HEK293 (cell line): ENCODE measurements around the gene ZC3H11A.

Experiments used
- CTCF ChIA-PET: fragments of 350-600 bp; formaldehyde crosslinking; extraction: SDS; loops from one replicate; lab custom pipeline; 2021; ENCODE audit warnings: antibody characterized with exemption; lab: Yijun Ruan, JAX
- POLR2A ChIA-PET: fragments of 300-600 bp; formaldehyde crosslinking; extraction: SDS; loops from one replicate; lab custom pipeline; 2020; ENCODE audit warnings: antibody characterized with exemption, inconsistent platforms; lab: Yijun Ruan, JAX
- H3K27ac ChIP-seq: fragments of 200-500 bp; sonication (Bioruptor generic); 2 replicates; pipeline ENCODE4 v1.5.1; 2014; ENCODE audit warnings: low read depth, low read length, control low read depth, inconsistent platforms; ENCODE audit errors: extremely low read depth
- H3K36me3 ChIP-seq, 2 experiments: fragments of 200-500 bp in 1 of 2; sonication (Bioruptor generic) in 1 of 2; 1 replicate in 1 of 2; 2 replicates in 1 of 2; pipeline ENCODE4 v1.5.1; 2014 to 2017; ENCODE audit warnings: inconsistent platforms in 2 of 2, low read length in 2 of 2; ENCODE audit not compliant: control insufficient read depth in 2 of 2, insufficient read depth in 1 of 2
- H3K4me1 ChIP-seq: fragments of 200-500 bp; sonication (Bioruptor generic); 2 replicates; pipeline ENCODE4 v1.5.1; 2014; ENCODE audit warnings: mild to moderate bottlenecking, low read length, inconsistent platforms; ENCODE audit not compliant: control insufficient read depth, insufficient read depth
- H3K4me3 ChIP-seq: 2 replicates; pipeline ENCODE4 v1.5.1; 2011; ENCODE audit warnings: low read depth, mild to moderate bottlenecking, control low read depth, low read length, moderate library complexity
- H3K9me3 ChIP-seq: fragments of 200-500 bp; sonication (Bioruptor generic); 2 replicates; pipeline ENCODE4 v1.5.1; 2014; ENCODE audit warnings: low read depth, low read length, inconsistent platforms; ENCODE audit not compliant: control insufficient read depth, insufficient read depth
- EGR2 ChIP-seq: fragments of 450-650 bp; formaldehyde crosslinking; IDR thresholded peaks from 2 replicates; pipeline ENCODE4 v1.5.1; 2016; ENCODE audit warnings: low read depth, missing biosample characterization, missing genetic modification characterization
- FEZF1 ChIP-seq: fragments of 450-650 bp; formaldehyde crosslinking; IDR thresholded peaks from 2 replicates; pipeline ENCODE4 v1.5.1; 2016; ENCODE audit warnings: missing biosample characterization, missing genetic modification characterization
- GFI1B ChIP-seq: fragments of 450-650 bp; formaldehyde crosslinking; IDR thresholded peaks from 2 replicates; pipeline ENCODE4 v1.5.1; 2016; ENCODE audit warnings: missing biosample characterization, missing genetic modification characterization
- HIC1 ChIP-seq: fragments of 450-650 bp; formaldehyde crosslinking; IDR thresholded peaks from 2 replicates; pipeline ENCODE4 v1.5.1; 2016; ENCODE audit warnings: missing biosample characterization, missing genetic modification characterization
- ZBTB1 ChIP-seq: fragments of 450-650 bp; formaldehyde crosslinking; IDR thresholded peaks from 2 replicates; pipeline ENCODE4 v1.5.1; 2016; ENCODE audit warnings: missing biosample characterization, missing genetic modification characterization
- ZNF223 ChIP-seq: fragments of 450-650 bp; formaldehyde crosslinking; IDR thresholded peaks from 2 replicates; pipeline ENCODE4 v1.5.1; 2016; ENCODE audit warnings: missing biosample characterization, missing genetic modification characterization
- ZNF416 ChIP-seq: fragments of 450-650 bp; formaldehyde crosslinking; IDR thresholded peaks from 2 replicates; pipeline ENCODE4 v1.5.1; 2016; ENCODE audit warnings: missing biosample characterization, missing genetic modification characterization
- ZNF529 ChIP-seq: fragments of 450-650 bp; formaldehyde crosslinking; IDR thresholded peaks from 2 replicates; pipeline ENCODE4 v1.5.1; 2017; ENCODE audit warnings: missing genetic modification characterization, missing biosample characterization; ENCODE audit not compliant: insufficient replicate concordance
- ZNF530 ChIP-seq: fragments of 450-650 bp; formaldehyde crosslinking; IDR thresholded peaks from 2 replicates; pipeline ENCODE4 v1.5.1; 2016; ENCODE audit warnings: low read depth, missing biosample characterization, missing genetic modification characterization
- ZNF544 ChIP-seq: fragments of 450-650 bp; formaldehyde crosslinking; IDR thresholded peaks from 2 replicates; pipeline ENCODE4 v1.5.0; 2017; ENCODE audit warnings: missing biosample characterization, missing genetic modification characterization
- ZNF747 ChIP-seq: fragments of 450-650 bp; formaldehyde crosslinking; IDR thresholded peaks from 2 replicates; pipeline ENCODE4 v1.5.1; 2016; ENCODE audit warnings: missing biosample characterization, missing genetic modification characterization
- ZSCAN18 ChIP-seq: fragments of 450-650 bp; formaldehyde crosslinking; IDR thresholded peaks from 2 replicates; pipeline ENCODE4 v1.5.1; 2016; ENCODE audit warnings: missing biosample characterization, missing genetic modification characterization
- ZSCAN23 ChIP-seq: fragments of 450-650 bp; formaldehyde crosslinking; IDR thresholded peaks from 2 replicates; pipeline ENCODE4 v1.5.1; 2016; ENCODE audit warnings: missing biosample characterization, missing genetic modification characterization
- ZSCAN5A ChIP-seq: fragments of 450-650 bp; formaldehyde crosslinking; IDR thresholded peaks from 2 replicates; pipeline ENCODE4 v1.5.1; 2016; ENCODE audit warnings: missing biosample characterization, missing genetic modification characterization
- TF ChIP-seq, protein P1 (sequence below): fragments of 450-650 bp; formaldehyde crosslinking; IDR thresholded peaks from 2 replicates; pipeline ENCODE4; 2016; ENCODE audit warnings: missing biosample characterization, missing genetic modification characterization
- TF ChIP-seq, protein P2 (sequence below): fragments of 450-650 bp; formaldehyde crosslinking; IDR thresholded peaks from 2 replicates; pipeline ENCODE4 v1.5.1; 2017; ENCODE audit warnings: missing biosample characterization, missing genetic modification characterization
- TF ChIP-seq, protein P3 (sequence below): fragments of 450-650 bp; formaldehyde crosslinking; IDR thresholded peaks from 2 replicates; pipeline ENCODE4 v1.5.1; 2016; ENCODE audit warnings: missing biosample characterization, missing genetic modification characterization, borderline replicate concordance

ZC3H11A gene

GRCh38 chr1:203840208-203840808 lies 44.9 kb downstream of the ZC3H11A start (continued):
- TF ChIP-seq ZSCAN5A (no peak), HIC1 (tag by site-specific recombination) (no peak), ZNF416 (tag by site-specific recombination) (no peak)

GRCh38 chr1:203842559-203842876 lies 47.1 kb downstream of the ZC3H11A start:
- Histone ChIP-seq H3K4me1 (no peaks in the 10 kb centered on the region), H3K36me3 (peaks cover 67 to 78% of the 10 kb centered on the region in 2 experiments), H3K27ac (no peak overlapping the region), H3K4me3 (no peak overlapping the region), H3K9me3 (no peaks in the 10 kb centered on the region)
- ChIA-PET POLR2A (no interaction called here), CTCF (no interaction called here)
- TF ChIP-seq FEZF1 (tag by site-specific recombination) (no peak), GFI1B (tag by site-specific recombination) (no peak), ZBTB1 (tag by site-specific recombination) (no peak), ZSCAN18 (no peak), ZNF529 (no peak), ZNF530 (no peak), ZNF223 (no peak), EGR2 (tag by site-specific recombination) (no peak), ZNF544 (tag by site-specific recombination) (no peak), ZNF747 (no peak), ZSCAN5A (no peak), ZSCAN23 (tag by site-specific recombination) (no peak)
- TF ChIP-seq, protein P1, sequence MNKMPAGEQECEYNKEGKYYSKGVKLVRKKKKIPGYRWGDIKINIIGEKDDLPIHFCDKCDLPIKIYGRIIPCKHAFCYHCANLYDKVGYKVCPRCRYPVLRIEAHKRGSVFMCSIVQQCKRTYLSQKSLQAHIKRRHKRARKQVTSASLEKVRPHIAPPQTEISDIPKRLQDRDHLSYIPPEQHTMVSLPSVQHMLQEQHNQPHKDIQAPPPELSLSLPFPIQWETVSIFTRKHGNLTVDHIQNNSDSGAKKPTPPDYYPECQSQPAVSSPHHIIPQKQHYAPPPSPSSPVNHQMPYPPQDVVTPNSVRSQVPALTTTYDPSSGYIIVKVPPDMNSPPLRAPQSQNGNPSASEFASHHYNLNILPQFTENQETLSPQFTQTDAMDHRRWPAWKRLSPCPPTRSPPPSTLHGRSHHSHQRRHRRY, result no peak
- TF ChIP-seq, protein P2, sequence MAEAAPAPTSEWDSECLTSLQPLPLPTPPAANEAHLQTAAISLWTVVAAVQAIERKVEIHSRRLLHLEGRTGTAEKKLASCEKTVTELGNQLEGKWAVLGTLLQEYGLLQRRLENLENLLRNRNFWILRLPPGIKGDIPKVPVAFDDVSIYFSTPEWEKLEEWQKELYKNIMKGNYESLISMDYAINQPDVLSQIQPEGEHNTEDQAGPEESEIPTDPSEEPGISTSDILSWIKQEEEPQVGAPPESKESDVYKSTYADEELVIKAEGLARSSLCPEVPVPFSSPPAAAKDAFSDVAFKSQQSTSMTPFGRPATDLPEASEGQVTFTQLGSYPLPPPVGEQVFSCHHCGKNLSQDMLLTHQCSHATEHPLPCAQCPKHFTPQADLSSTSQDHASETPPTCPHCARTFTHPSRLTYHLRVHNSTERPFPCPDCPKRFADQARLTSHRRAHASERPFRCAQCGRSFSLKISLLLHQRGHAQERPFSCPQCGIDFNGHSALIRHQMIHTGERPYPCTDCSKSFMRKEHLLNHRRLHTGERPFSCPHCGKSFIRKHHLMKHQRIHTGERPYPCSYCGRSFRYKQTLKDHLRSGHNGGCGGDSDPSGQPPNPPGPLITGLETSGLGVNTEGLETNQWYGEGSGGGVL, result no peak
- TF ChIP-seq, protein P3, sequence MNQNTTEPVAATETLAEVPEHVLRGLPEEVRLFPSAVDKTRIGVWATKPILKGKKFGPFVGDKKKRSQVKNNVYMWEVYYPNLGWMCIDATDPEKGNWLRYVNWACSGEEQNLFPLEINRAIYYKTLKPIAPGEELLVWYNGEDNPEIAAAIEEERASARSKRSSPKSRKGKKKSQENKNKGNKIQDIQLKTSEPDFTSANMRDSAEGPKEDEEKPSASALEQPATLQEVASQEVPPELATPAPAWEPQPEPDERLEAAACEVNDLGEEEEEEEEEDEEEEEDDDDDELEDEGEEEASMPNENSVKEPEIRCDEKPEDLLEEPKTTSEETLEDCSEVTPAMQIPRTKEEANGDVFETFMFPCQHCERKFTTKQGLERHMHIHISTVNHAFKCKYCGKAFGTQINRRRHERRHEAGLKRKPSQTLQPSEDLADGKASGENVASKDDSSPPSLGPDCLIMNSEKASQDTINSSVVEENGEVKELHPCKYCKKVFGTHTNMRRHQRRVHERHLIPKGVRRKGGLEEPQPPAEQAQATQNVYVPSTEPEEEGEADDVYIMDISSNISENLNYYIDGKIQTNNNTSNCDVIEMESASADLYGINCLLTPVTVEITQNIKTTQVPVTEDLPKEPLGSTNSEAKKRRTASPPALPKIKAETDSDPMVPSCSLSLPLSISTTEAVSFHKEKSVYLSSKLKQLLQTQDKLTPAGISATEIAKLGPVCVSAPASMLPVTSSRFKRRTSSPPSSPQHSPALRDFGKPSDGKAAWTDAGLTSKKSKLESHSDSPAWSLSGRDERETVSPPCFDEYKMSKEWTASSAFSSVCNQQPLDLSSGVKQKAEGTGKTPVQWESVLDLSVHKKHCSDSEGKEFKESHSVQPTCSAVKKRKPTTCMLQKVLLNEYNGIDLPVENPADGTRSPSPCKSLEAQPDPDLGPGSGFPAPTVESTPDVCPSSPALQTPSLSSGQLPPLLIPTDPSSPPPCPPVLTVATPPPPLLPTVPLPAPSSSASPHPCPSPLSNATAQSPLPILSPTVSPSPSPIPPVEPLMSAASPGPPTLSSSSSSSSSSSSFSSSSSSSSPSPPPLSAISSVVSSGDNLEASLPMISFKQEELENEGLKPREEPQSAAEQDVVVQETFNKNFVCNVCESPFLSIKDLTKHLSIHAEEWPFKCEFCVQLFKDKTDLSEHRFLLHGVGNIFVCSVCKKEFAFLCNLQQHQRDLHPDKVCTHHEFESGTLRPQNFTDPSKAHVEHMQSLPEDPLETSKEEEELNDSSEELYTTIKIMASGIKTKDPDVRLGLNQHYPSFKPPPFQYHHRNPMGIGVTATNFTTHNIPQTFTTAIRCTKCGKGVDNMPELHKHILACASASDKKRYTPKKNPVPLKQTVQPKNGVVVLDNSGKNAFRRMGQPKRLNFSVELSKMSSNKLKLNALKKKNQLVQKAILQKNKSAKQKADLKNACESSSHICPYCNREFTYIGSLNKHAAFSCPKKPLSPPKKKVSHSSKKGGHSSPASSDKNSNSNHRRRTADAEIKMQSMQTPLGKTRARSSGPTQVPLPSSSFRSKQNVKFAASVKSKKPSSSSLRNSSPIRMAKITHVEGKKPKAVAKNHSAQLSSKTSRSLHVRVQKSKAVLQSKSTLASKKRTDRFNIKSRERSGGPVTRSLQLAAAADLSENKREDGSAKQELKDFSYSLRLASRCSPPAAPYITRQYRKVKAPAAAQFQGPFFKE (tag by site-specific recombination), result no peak
